Parathyroid adenoma (tissue), 2 donors: Measurements from ENCODE around the gene FAIM.

Source experiments
- H2AFZ ChIP-seq: fragments of 300-600 bp; sonication (generic); one replicate; pipeline ENCODE4 v1.7.0; 2017; ENCODE audit warnings: antibody characterized with exemption, mild to moderate bottlenecking
- H3K27ac ChIP-seq: fragments of 300-600 bp; sonication (generic); one replicate; pipeline ENCODE4 v1.7.0; 2017
- H3K27me3 ChIP-seq: fragments of 300-600 bp; sonication (generic); one replicate; pipeline ENCODE4 v1.7.0; 2017; ENCODE audit warnings: low read length; ENCODE audit not compliant: control insufficient read depth, insufficient read depth
- H3K36me3 ChIP-seq: fragments of 300-600 bp; sonication (generic); one replicate; pipeline ENCODE4 v1.7.0; 2017; ENCODE audit warnings: low read length; ENCODE audit not compliant: control insufficient read depth, insufficient read depth
- H3K4me1 ChIP-seq: fragments of 300-600 bp; sonication (generic); one replicate; pipeline ENCODE4 v1.7.0; 2017; ENCODE audit warnings: control low read depth
- H3K4me2 ChIP-seq: fragments of 300-600 bp; sonication (generic); one replicate; pipeline ENCODE4 v1.7.0; 2017; ENCODE audit warnings: low read length
- H3K4me3 ChIP-seq: fragments of 300-600 bp; sonication (generic); one replicate; pipeline ENCODE4 v1.7.0; 2017; ENCODE audit warnings: low read depth, low read length
- H3K79me2 ChIP-seq: fragments of 300-600 bp; sonication (generic); one replicate; pipeline ENCODE4 v1.7.0; 2017; ENCODE audit warnings: control low read depth
- H3K9ac ChIP-seq: fragments of 300-600 bp; sonication (generic); one replicate; pipeline ENCODE4 v1.7.0; 2017; ENCODE audit warnings: mild to moderate bottlenecking
- H3K9me3 ChIP-seq: fragments of 300-600 bp; sonication (generic); one replicate; pipeline ENCODE4 v1.7.0; 2017; ENCODE audit warnings: low read length; ENCODE audit not compliant: control insufficient read depth
- TF ChIP-seq, protein P1 (sequence below): fragments of 300-600 bp; sonication (generic); IDR thresholded peaks from one replicate; pipeline ENCODE4 v1.7.0; 2017; ENCODE audit warnings: antibody characterized with exemption, mild to moderate bottlenecking
- donor health status: primary hyperparathyroidism.

FAIM gene

GRCh38 chr3:138642226-138642926 is 33.8 kb downstream of the FAIM start:
- Histone ChIP-seq H3K4me2 (no peak overlapping the region), H3K9ac (no peak overlapping the region), H2AFZ (no peak overlapping the region), H3K9me3 (no peaks in the 10 kb centered on the region), H3K27ac (no peak overlapping the region), H3K4me3 (no peak overlapping the region), H3K36me3 (no peaks in the 10 kb centered on the region), H3K4me1 (no peaks in the 10 kb centered on the region), H3K79me2 (no peaks in the 10 kb centered on the region), H3K27me3 (no peaks in the 10 kb centered on the region)
- TF ChIP-seq, protein P1, sequence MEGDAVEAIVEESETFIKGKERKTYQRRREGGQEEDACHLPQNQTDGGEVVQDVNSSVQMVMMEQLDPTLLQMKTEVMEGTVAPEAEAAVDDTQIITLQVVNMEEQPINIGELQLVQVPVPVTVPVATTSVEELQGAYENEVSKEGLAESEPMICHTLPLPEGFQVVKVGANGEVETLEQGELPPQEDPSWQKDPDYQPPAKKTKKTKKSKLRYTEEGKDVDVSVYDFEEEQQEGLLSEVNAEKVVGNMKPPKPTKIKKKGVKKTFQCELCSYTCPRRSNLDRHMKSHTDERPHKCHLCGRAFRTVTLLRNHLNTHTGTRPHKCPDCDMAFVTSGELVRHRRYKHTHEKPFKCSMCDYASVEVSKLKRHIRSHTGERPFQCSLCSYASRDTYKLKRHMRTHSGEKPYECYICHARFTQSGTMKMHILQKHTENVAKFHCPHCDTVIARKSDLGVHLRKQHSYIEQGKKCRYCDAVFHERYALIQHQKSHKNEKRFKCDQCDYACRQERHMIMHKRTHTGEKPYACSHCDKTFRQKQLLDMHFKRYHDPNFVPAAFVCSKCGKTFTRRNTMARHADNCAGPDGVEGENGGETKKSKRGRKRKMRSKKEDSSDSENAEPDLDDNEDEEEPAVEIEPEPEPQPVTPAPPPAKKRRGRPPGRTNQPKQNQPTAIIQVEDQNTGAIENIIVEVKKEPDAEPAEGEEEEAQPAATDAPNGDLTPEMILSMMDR = no peak

- no peaks in the 10 kb centered on the region for H3K79me2 ChIP-seq
- no peaks in the 10 kb centered on the region for H3K9me3 ChIP-seq
Observed at GRCh38 chr3:138642927-138643253, 34.3 kb downstream of the FAIM start.

DNA sequence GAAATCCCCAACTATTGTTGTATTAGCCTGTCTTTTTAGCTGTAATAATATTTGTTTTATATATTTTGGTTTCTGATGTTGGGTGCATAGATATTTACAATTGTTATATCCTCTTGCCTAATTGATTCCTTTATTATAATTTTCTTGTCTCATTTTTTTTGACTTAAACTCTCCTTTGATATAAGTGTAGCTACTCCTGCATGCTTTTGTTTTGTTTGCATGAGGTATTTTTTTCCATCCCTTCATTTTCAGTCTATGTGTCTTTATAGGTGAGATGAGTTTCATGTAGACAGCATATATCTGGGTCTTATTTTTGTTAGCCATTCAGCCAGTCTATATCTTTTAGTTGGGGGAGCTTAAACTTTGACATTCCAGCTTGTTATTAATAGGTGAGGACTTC is 37.4 kb downstream of the FAIM start:
- Histone ChIP-seq H3K9me3 (no peaks in the 10 kb centered on the region), H3K27me3 (no peaks in the 10 kb centered on the region), H3K4me1 (no peaks in the 10 kb centered on the region), H3K9ac (no peak overlapping the region), H3K27ac (no peak overlapping the region), H3K79me2 (no peaks in the 10 kb centered on the region), H3K36me3 (no peaks in the 10 kb centered on the region), H3K4me3 (no peak overlapping the region), H3K4me2 (no peak overlapping the region), H2AFZ (no peak overlapping the region)
- TF ChIP-seq, protein P1 = no peak

More at GRCh38 chr3:138642927-138643253, 34.3 kb downstream of the FAIM start:
- no peak overlapping the region for H3K4me3 ChIP-seq
- H3K9ac ChIP-seq = no peak overlapping the region
- H3K27me3 ChIP-seq = no peaks in the 10 kb centered on the region
- TF ChIP-seq, protein P1 = no peak
- no peak overlapping the region for H3K4me2 ChIP-seq
- H2AFZ ChIP-seq = no peak overlapping the region
- H3K27ac ChIP-seq = no peak overlapping the region
- no peaks in the 10 kb centered on the region for H3K4me1 ChIP-seq
- H3K36me3 ChIP-seq = no peaks in the 10 kb centered on the region

- Histone ChIP-seq H3K79me2 (no peaks in the 10 kb centered on the region), H3K4me2 (no peak overlapping the region), H3K9ac (no peak overlapping the region), H3K9me3 (no peaks in the 10 kb centered on the region), H3K27me3 (no peaks in the 10 kb centered on the region), H3K4me3 (no peak overlapping the region), H2AFZ (no peak overlapping the region), H3K4me1 (no peaks in the 10 kb centered on the region), H3K27ac (no peak overlapping the region), H3K36me3 (no peaks in the 10 kb centered on the region)
- TF ChIP-seq, protein P1 = no peak
Observed at GRCh38 chr3:138646513-138646912, 37.9 kb downstream of the FAIM start.

DNA sequence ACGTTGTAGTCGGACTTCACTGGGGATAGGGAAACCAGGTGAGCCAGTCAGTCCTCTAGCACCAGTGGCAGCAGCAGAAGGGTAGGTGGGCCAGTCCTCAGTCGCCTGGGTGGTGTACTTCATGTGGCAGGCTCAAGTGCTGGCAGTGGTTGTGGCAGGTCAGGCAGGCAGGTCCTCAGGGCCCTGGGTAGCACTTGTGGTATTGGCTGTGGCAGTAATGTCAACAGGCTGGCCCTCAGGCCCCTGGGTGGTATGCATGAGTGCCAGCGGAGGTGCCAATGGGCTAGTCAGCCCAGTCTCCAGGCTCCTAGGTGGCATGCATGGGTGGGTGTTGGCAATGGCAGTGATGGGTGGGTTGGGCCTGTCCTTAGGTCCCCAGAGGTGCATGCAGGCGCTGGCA is 40.6 kb downstream of the FAIM start:
- TF ChIP-seq, protein P1 = no peak
- no peaks in the 10 kb centered on the region for H3K9me3 ChIP-seq
- H3K36me3 ChIP-seq = no peaks in the 10 kb centered on the region
- no peak overlapping the region for H3K27ac ChIP-seq
- H3K27me3 ChIP-seq = no peaks in the 10 kb centered on the region
- H2AFZ ChIP-seq = no peak overlapping the region
- H3K4me3 ChIP-seq = no peak overlapping the region
- H3K79me2 ChIP-seq = no peaks in the 10 kb centered on the region
- no peaks in the 10 kb centered on the region for H3K4me1 ChIP-seq
- H3K9ac ChIP-seq = no peak overlapping the region
- H3K4me2 ChIP-seq = no peak overlapping the region
